GM21360 (cell line): ENCODE results near the gene PSD.
A peak's percentile ranks its signal among the peaks of the same experiment; 100 is the strongest.

Experiments used
- ATAC-seq: cut with Tn5 transposase; IDR thresholded peaks from one replicate; pipeline ENCODE4 v1.9.1; 2021; ENCODE audit warnings: mild to moderate bottlenecking, moderate library complexity; ENCODE audit not compliant: unreplicated experiment

The PSD gene

DNA sequence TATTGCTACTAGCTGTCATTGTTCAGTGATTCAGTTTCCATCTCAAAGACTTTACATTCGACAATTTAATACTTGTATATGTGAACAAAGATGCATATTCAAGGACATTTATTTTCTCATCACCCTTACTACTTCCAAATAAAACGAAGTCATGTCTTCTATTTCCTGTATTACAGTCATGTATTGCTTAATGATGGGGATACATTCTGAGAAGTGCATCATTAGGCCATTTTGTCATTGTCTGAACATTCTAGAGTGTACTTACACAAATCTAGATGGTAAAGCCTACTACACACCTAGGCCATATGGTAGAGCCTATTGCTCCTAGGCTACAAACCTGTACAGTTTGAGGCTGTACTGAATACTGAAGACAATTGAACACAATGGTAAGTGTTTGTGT is 26.3 kb upstream of the PSD start:
- ATAC-seq: no peak

DNA sequence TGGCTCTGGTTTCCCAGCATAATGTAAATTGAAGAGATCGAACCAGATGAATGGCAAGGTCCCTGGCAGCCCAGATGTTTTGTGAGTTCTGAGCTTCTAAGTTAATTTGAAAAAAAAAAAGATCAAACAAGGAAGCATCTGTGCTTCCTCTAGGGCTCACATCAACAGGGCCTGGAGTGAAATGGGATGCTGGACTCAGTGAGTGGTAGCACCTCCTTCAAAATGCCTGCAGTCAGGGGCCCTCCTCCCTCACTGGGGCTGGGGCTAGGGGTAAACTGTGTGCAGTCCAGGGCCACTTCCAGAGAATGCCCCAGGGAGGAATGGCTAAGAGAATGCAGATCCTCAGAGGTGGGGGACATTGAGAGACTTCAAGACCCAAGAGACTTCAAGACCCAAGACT is 19.8 kb upstream of the PSD start:
- no peak for ATAC-seq

DNA sequence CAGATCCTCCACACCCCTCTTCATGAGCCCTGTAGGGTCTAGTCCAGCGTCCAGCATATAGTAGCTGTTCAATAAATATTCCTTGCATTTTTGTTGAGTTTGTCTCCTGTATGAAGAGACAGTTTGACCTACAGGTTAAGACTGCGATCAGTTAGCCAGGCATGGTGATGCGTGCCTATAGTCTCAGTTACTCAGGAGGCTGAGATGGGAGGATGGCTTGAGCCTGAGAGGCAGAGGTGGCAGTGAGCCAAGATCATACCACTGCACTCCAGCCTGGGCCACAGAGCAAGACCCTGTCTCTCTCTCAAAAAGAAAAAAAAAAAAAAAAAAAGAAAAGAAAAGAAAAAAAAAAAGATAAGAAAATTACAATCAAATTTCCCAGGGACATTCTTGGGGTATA is 18.9 kb upstream of the PSD start:
- no peak for ATAC-seq

DNA sequence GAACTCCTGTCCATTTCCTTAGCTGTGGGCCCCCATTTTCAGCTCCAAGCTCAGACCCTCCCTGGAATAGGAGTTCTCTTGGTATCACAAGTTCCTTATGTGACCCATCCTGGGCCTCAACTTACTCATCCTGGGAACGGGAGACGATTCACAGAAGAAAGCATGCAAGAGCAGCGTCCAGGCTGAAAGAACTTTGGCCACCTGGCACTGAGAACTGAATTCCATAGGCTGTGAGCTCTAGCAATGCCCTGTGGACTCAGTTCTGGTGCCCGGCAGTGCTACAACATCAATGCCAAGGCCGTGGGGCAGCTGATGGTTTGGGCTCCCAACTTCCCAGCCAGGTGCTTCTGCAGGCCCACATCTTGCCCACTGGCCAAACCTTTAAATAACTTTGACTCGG is 17.7 kb upstream of the PSD start:
- ATAC-seq: no peak

DNA sequence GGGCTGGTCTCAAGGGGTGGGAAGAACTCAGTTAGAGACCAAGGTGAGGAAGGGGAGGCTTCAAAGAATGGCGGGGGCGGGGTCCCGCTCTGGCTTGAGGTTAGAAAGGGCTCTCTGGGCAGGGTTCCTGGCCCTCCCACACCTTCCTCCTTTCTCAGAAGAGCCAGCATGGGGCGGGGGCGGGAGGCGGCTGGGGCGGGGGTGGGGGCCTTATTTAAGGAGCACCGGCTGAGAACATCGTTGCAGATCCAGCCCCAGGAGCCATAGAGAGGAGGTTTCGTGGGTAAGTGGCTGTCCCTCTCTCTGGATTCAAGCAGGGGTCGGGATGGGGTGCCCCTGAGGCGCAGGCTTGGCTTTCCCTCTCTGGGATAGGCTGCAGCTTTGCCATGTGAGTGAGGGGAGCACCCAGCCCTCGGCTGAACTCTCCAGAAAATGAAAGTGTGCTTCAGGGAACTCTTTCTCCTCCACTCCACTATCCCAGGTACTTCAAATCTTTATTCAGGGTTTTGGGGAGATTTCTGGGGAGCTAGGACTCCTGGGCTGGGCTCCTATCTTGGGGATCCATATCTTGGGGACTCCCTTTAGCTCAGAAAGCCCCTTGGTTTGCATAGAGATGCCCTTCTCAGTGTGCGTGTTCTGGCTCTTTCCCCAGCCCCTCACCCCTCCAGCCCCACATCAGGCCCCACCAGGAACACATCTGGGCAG is 17.1 kb upstream of the PSD start:
- ATAC-seq: no peak

DNA sequence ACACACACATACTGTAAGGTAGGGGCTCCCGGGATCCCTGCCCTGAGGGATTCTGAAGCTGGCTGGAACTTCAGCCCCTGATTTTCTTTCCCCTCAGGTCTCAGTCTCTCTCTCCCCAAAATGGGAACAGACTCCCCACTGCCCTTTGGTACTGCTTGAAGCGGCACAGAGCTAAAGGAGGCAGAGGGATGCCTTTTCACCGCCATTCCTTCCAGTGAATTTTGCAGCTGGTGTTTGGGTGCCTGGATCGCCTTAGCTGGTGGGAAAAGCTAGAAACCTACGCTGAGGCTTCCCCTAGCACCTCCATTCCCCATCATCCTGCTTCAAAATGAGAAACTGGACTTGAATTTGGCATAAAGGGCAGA is 16.5 kb upstream of the PSD start:
- no peak for ATAC-seq

DNA sequence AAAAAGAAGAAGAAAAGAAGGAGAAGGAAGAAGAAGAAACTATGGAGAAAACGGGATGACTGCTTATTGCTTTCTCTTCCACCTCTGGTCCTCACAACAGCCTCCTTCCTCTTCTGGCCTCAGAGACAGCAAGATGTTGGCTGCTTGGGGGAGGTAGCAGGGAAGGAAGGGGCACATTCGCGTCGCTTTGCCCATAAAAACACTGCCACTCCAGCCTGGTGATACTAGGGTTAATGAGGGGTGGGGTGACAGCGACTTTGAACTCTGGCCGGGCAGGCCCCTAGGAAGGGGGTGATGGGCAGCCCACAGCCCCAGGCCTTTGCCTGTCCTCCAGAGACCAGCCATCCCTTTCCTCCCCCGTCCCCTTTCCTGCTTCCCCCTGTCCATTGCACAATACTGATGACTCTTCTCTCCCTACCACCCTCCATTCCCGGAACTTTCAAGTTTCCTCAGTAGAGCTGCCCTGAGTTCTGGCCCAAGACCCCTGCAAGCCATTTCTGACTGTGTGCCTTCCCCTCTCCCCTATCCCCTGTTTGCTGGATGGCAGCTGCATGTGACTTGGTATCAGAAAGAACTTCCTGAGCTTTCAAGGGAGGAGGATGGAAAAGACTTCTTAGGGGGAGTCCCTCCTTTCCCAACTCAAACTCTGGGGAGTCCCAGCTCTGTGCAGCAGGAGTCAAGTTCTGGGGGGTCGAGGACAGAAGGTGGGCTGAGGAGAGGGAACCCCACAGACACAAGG is 16.0 kb upstream of the PSD start:
- no peak for ATAC-seq

DNA sequence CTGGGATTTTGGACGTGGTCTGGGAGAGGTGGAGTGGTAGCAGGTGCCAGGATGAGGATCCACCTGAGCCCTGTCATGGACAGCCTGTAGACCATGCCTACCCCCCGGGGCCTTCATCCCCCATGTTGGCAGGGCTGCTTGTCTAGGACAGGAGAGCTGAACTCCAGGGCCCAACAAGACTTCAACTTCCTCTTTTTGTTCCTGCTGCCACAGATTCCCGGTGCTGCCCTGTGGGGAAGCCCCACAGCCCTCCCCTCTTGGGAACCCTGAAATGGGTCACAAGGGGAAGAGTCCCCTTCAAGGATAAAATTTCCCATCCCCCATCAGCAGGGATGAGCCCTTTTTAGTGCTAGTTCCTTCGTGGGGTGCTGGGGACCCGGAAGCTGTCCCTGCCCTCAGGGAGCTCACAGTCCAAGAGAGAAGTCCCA is 15.0 kb upstream of the PSD start:
- no peak for ATAC-seq

DNA sequence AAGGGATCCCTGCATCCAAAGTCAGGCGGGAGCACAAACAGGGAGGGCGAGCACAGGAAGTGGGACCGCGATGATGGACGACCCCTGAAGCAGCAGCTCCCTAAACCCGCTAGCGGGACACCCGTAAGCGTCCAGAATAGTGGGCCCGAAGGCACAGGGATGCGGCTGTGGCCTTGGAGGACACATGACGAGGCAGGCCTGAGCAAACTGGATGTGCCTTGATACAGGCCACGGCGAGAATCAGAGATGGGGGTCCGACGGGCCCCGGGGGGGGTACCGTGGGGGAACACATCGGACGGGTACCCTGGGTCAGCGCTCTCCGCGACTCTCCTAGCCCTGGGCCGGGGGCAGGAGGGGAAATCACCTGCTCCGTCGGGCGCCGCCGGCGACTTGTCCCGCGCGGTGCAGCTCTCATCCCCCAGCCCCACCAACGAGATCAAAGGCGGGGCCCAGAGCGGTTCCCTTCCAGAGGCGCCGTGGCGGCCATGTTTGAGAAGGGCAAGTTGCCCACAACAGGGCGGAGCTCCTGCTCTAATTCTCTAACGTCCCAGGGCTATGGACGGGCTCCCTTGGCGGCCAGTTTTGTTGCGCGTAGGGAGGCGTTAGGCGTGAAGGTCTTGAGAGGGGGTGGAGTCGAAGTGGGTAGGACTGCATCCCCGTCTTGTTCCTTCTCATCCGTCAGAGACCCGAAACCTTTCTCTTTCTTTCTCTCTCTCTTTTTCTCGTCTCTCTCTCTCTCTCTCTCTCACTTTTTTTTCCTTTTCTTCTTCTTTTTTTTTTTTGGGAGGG is 13.8 kb upstream of the PSD start, which contains the start of gene CUEDC2:
Gene CUEDC2, minus strand, starts transcription at position 413 of the 789 bp plus-strand sequence. CDS start 7,386 bp downstream, outside the sequence.
- peak; percentile 80 for ATAC-seq

DNA sequence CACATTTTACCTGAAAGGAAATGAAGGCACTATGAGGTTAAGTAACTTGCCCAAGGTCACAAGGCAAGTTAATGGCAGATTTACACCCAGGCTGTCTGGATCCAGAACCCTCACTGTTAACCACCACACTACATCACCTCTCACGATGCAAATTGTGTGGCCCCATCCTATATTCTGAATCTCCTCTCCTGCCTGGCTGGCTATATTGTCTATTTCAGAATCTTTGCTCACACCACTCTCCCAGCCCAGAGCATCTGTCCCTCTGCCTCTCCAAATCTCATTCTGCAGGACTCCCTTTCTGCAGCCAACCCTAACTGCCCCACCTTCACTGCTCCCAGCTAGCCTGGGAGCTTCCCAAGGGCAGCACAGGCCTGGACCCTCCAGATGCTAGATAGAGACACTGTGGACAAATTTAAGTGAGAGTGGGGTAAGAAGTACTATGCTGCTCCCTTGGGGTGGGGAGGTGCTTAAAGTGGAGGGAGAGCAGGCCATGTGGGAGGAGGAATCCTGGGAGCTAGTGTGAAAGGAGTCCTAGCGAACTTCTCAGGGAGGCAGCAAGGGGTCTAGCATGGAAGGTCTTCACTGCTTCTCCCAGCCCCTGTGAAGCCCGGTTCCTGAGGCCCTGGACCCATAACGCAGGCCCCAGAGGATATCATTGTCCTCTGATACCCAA is 13.0 kb upstream of the PSD start:
- no peak for ATAC-seq

DNA sequence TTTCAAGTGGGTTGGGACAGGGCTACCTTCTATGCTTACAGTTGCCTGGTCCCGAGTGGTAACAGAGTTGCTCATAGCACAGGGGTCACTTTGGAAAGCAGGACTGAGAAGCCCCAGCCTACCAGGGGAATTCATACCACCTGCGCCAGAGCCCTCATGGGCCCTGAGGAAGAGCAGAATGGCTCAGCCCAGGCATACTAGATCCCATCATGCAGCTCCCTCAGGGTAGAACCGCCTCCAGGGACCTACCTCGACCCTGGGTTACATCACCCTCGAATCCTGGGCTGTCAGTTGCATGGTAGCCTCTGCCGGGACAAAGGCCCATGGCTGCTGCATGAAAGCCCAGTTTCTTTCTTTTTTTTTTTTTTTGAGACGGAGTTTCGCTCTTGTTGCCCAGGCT is 10.9 kb upstream of the PSD start:
- no peak for ATAC-seq

DNA sequence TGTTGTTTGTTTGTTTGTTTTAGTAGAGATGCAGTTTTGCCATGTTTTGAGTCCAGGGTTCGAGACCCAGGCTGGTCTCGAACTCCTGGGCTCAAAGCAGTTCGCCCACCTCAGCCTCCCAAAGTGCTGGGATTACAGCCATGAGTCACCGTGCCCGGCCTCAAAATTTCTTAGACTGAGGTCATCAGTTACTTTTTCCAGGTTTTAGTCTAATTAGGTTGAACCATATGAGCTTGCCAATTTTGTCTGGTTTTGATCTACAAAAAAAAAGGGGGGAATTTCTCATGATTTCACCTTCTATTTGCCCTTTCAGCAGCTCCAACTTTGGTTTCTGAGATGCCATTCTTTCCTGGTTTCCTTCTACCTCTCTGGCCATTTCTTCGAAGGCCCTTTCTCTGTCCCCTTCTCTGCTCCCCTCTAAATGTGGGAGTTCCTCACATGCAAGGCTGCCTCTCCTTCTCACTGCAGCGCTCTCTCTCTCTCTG is 8.3 kb upstream of the PSD start:
- no peak for ATAC-seq

DNA sequence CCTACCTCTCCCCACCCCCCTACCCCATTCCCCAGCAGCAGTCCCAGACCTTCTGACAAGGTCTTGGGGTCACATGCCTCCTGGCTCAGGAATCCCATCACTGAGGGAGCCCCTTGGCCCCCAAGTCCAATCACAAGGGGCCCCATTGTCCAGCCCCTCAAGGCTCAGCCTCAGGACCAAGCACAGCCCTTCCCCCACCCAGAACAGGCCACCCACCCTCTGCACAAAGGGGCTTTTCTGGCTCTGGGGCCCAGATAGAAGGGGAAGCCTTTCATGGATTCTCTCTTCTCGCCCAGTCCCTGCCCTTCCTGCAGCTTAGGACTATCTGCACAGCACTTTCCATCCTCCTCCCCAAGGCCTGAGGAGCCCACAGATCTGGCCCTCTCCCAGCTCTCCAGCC is 6.9 kb upstream of the PSD start:
- ATAC-seq: no peak

DNA sequence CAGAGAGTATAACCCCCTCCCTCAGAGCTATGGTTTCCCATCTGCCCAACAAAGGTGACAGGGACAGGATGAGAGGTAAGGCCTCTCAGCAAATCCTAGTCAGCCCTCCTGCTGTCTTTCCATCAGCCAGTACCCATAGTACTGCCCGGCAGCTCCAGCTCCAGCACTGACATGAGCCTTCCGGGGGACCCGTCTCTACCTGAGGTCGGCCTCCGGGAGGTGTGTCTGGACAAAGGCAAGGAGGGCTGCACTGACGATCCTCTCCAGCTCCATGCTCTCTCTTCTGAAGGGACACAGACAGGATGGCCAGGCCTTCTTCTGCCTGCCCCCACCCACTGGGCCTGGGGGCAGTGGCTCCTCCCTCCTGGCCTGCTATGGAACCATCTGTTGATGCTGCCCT is 6.3 kb upstream of the PSD start:
- ATAC-seq: no peak

DNA sequence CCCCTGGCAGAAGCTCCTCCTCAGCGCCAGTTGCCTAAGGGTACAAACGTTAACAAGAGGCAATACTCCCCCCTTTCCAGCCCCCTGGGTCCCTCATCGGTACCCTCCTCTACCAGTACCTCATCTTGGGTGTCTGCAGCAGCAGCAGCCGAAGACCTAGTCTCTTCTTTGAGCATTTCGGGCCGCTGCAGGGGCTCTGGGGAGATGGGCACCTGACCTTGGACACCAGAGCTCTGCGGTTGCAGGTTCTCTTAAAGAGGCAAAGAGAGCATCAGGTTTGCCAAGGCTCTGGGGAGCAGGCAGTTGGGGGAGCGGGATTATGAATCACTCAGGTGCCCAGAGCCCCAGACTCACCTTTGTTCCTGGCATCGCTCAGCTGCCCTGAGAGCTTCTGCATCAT is 5.6 kb upstream of the PSD start:
- no peak for ATAC-seq

DNA sequence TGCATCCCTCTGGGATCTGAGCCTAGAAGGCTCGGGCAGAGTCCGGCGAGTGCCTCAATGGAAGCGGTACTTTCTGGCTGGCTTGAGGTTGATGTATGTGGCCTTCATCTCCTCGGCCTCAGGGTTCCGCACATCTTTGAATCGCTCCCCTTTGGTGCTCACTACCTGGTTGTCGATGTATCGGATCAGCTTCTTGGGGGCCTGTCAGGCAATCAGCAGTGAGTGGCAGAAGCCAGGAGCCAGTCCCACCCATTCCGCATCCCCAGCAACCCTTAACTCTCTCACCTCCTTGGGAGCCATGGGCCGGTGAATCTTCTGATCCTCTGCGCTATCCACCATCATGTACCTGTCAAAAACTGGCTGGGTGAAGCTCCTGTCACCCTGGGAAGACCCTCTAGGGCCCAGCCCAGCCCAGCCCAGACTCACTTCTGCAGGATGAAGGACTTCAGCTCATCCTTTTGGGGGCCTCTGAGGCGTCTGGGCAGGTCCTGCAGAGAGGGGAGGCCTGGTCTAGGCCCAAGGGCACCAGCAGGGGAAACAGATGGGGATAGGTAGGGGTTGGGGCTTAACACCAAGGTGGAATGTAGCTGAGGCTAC is 4.9 kb upstream of the PSD start:
- no peak for ATAC-seq

DNA sequence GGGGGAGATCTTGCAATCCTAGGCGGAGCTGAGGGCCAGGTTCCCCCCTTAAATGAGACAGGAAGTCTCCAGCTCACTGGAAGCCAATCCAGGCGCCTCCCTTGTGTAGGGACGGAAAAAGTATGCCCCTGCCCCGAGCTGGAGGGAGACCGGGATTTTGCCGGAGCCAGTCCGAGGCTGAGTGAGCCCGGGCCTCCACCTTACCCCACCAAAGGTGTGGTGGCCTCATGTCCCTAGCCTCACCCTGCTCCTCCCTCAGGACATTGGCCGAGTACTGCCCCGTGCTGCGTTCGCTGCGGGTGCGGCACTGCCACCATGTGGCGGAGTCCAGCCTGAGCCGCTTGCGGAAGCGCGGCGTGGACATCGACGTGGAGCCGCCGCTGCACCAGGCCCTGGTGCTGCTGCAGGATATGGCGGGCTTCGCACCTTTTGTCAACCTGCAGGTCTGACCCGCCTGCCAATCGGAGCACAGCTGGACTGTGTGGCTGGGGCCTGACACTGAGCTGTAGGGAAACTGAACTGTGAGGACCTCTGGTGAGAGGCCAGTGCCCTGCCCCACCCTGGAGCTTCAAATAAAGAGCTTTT is 4.1 kb upstream of the PSD start:
- ATAC-seq: peak; percentile 31

DNA sequence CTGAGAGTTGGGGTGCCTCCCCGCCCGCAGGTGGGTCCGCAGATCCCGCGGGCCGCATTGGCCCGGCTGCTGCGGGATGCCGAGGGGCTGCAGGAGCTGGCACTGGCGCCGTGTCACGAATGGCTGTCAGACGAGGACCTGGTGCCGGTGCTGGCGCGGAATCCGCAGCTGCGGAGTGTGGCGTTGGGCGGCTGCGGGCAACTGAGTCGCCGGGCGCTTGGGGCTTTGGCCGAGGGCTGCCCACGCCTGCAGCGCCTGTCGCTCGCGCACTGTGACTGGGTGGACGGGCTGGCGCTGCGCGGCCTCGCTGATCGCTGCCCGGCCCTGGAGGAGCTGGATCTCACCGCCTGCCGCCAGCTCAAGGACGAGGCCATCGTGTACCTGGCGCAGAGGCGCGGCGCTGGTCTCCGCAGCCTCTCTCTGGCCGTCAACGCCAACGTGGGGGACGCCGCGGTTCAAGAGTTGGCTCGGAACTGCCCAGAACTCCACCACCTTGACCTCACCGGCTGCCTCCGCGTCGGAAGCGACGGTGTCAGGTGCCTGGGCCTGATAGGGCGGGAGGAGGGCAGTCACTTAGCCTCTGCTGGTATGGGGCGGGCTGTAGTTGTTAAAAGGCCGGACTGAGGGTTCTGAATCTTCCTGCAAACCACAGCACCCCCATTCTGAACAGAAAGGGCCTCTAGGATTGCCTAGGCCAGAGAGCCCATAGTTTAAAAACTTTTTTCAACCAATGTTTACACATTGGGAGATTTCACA is 3.4 kb upstream of the PSD start:
- no peak for ATAC-seq

DNA sequence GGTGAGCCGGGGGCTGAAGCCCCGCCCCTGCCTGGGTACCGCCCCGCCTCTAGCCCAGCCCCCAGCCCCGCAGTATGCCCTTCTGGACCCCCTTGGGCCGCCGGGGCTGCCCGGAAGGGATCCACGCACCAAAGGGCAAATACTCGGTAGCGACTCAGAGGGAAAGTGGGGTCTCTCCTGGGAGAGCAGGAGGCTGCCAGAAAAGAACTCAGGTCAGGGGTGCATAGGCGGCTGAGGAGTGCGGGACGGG is 2.8 kb upstream of the PSD start:
- no peak for ATAC-seq
